ENCODE results near the gene EXOSC10. TPM values are rescaled to one million over a fixed set of nuclear protein-coding genes. Genes with fewer than 3 reads are reported as not detected.

EXOSC10 gene
- total and polyA plus RNA-seq, 2 experiments from 2014 or later: 55.5 to 72.9 TPM

GRCh38 chr1:11072216-11072917, 27.3 kb downstream of the EXOSC10 start:
- peaks cover 6% of the 10 kb centered on the region; the same call in 2 of the 3 replicates for H3K4me1 Mint-ChIP-seq
- H2AFZ ChIP-seq: no peak overlapping the region
- H4K20me1 ChIP-seq (replicated peaks; ENCODE audit: insufficient read depth): peaks cover 5% of the 10 kb centered on the region
- peaks cover 57% of the 10 kb centered on the region for H3K36me3 ChIP-seq (ENCODE audit: insufficient read depth)
- no peak overlapping the region for H3K4me2 ChIP-seq
- ATAC-seq: peak; percentile 56
- H3K36me3 Mint-ChIP-seq (ENCODE audit: low read depth): peaks cover 89% of the 10 kb centered on the region
- H3K4me1 ChIP-seq (ENCODE audit: insufficient read depth): no peaks in the 10 kb centered on the region
- H3K4me3 ChIP-seq: no peak overlapping the region
- 0 out of 2 replicates have a peak overlapping the region, but pooled peaks have one; percentile 59 for H3K27ac ChIP-seq (ENCODE audit: low read depth)
- peaks cover 4% of the 10 kb centered on the region for H3K27me3 Mint-ChIP-seq (ENCODE audit: insufficient read depth, low read depth, poor library complexity)
- no peaks in the 10 kb centered on the region for H3K27me3 ChIP-seq (ENCODE audit: insufficient read depth)
- no peak overlapping the region for H3K27ac Mint-ChIP-seq
- DNase-seq (ENCODE audit: low spot score): peak; percentile 31
- no peaks in the 10 kb centered on the region for H3K79me2 ChIP-seq (replicated peaks; ENCODE audit: insufficient read depth)
- no peaks in the 10 kb centered on the region for H3K9me2 ChIP-seq (ENCODE audit: insufficient read depth)
- peak in 1 of 2 experiments; percentile 28; a peak in 2 of 4 replicates for TF ChIP-seq CTCF (conservative IDR thresholded peaks at IDR 0.05; ENCODE audit: low read depth in 2 of 2)
- TF ChIP-seq CREB1 (CRISPR knock-in tag; IDR thresholded peaks at IDR 0.05; ENCODE audit: low read depth): no peak
- no peak overlapping the region for H3K4me3 Mint-ChIP-seq
- 0 out of 2 replicates have a peak, but pooled peaks cover 6% of the 10 kb centered on the region for H3F3A ChIP-seq (replicated peaks; ENCODE audit: low read depth)
- H3K9me3 Mint-ChIP-seq: no peaks in the 10 kb centered on the region

- H3K27ac Mint-ChIP-seq: peak overlapping the region; percentile 43; the same call in 1 of the 2 replicates
- TF ChIP-seq NANOG (IDR thresholded peaks at IDR 0.05; ENCODE audit: borderline replicate concordance) (no peak), CTCF (conservative IDR thresholded peaks at IDR 0.05; ENCODE audit: low read depth in 2 of 2) (no peak), EZH2 (IDR thresholded peaks at IDR 0.05; ENCODE audit: low read depth, unreplicated experiment) (no peak), ZNF114 (CRISPR knock-in tag; IDR thresholded peaks at IDR 0.05) (no peak), ZNF331 (CRISPR knock-in tag; IDR thresholded peaks at IDR 0.05; ENCODE audit: low read depth) (no peak), ZNF462 (CRISPR knock-in tag; IDR thresholded peaks at IDR 0.05) (no peak)
These were observed 28.0 kb downstream of the EXOSC10 start for GRCh38 chr1:11071463-11072215.

More at GRCh38 chr1:11071463-11072215, 28.0 kb downstream of the EXOSC10 start:
- Mint-ChIP-seq H3K9me3 (no peaks in the 10 kb centered on the region), H3K36me3 (ENCODE audit: low read depth) (peaks cover 86% of the 10 kb centered on the region), H3K4me3 (no peak overlapping the region), H3K27me3 (ENCODE audit: insufficient read depth, low read depth, poor library complexity) (peaks cover 4% of the 10 kb centered on the region), H3K4me1 (peaks cover 6% of the 10 kb centered on the region; the same call in 2 of the 3 replicates)
- Histone ChIP-seq H3K27ac (ENCODE audit: low read depth) (no peak overlapping the region), H3K27me3 (ENCODE audit: insufficient read depth) (no peaks in the 10 kb centered on the region), H2AFZ (no peak overlapping the region), H3K79me2 (replicated peaks; ENCODE audit: insufficient read depth) (no peaks in the 10 kb centered on the region), H3K36me3 (ENCODE audit: insufficient read depth) (peaks cover 53% of the 10 kb centered on the region), H3F3A (replicated peaks; ENCODE audit: low read depth) (peaks cover 8% of the 10 kb centered on the region; the same call in 1 of the 2 replicates), H3K4me3 (no peak overlapping the region), H3K4me2 (no peak overlapping the region), H3K4me1 (ENCODE audit: insufficient read depth) (no peaks in the 10 kb centered on the region), H4K20me1 (replicated peaks; ENCODE audit: insufficient read depth) (peaks cover 5% of the 10 kb centered on the region), H3K9me2 (ENCODE audit: insufficient read depth) (no peaks in the 10 kb centered on the region)
- ATAC-seq: no peak
- no peak for DNase-seq (ENCODE audit: low spot score)
